ENCODE measurements around the gene CD34. TPM values are rescaled to one million over a fixed set of nuclear protein-coding genes. Genes with fewer than 3 reads are reported as not detected.

The CD34 gene
- total RNA-seq, 1 donor: 0.27 TPM

GRCh38 chr1:207903053-207903452 is 7.9 kb downstream of the CD34 start:
- TF ChIP-seq CTCF (IDR thresholded peaks at IDR 0.05; ENCODE audit: insufficient read depth, low read length): no peak
- H3K4me3 ChIP-seq (ENCODE audit: low read depth, low read length): no peak overlapping the region
- DNase-seq (ENCODE audit: low read depth): no peak

- no peak overlapping the region for H3K4me3 ChIP-seq (ENCODE audit: low read depth, low read length)
- TF ChIP-seq CTCF (IDR thresholded peaks at IDR 0.05; ENCODE audit: insufficient read depth, low read length): no peak
- no peak for DNase-seq (ENCODE audit: low read depth)
These were observed 8.4 kb downstream of the CD34 start for GRCh38 chr1:207902566-207902965.

- no peak for DNase-seq (ENCODE audit: low read depth)
- no peak overlapping the region for H3K4me3 ChIP-seq (ENCODE audit: low read depth, low read length)
These were observed 9.8 kb downstream of the CD34 start for GRCh38 chr1:207901041-207901653.

GRCh38 chr1:207898836-207899235 is 12.1 kb downstream of the CD34 start:
- DNase-seq (ENCODE audit: low read depth): no peak
- TF ChIP-seq CTCF (IDR thresholded peaks at IDR 0.05; ENCODE audit: insufficient read depth, low read length): no peak
- H3K4me3 ChIP-seq (ENCODE audit: low read depth, low read length): no peak overlapping the region

More at GRCh38 chr1:207901041-207901653, 9.8 kb downstream of the CD34 start:
- TF ChIP-seq CTCF (IDR thresholded peaks at IDR 0.05; ENCODE audit: insufficient read depth, low read length): no peak

GRCh38 chr1:207898260-207898659 is 12.7 kb downstream of the CD34 start:
- TF ChIP-seq CTCF (IDR thresholded peaks at IDR 0.05; ENCODE audit: insufficient read depth, low read length): no peak
- no peak overlapping the region for H3K4me3 ChIP-seq (ENCODE audit: low read depth, low read length)
- DNase-seq (ENCODE audit: low read depth): no peak

- H3K4me3 ChIP-seq (ENCODE audit: low read depth, low read length): no peak overlapping the region
- peak; percentile 43 for DNase-seq (ENCODE audit: low read depth)
- peak; percentile 36 for TF ChIP-seq CTCF (IDR thresholded peaks at IDR 0.05; ENCODE audit: insufficient read depth, low read length)
These were observed 13.7 kb downstream of the CD34 start for GRCh38 chr1:207897188-207897587.

GRCh38 chr1:207896547-207896946 is 14.4 kb downstream of the CD34 start:
- no peak overlapping the region for H3K4me3 ChIP-seq (ENCODE audit: low read depth, low read length)
- TF ChIP-seq CTCF (IDR thresholded peaks at IDR 0.05; ENCODE audit: insufficient read depth, low read length): no peak
- DNase-seq (ENCODE audit: low read depth): no peak
